H9 (cell line): ENCODE measurements around the gene PFDN5. TPM values are rescaled to one million over a fixed set of nuclear protein-coding genes. Genes with fewer than 3 reads are reported as not detected.

Experiments used
- DNase-seq: peaks from one replicate; pipeline ENCODE4 v3.0.0-alpha.2; 2017
- H2AFZ ChIP-seq: one replicate; pipeline ENCODE4 v1.6.1; 2013; ENCODE audit warnings: mild to moderate bottlenecking, low read length, control low read depth, moderate library complexity
- H2AK5ac ChIP-seq: 2 replicates; pipeline ENCODE4 v1.6.1; 2013; ENCODE audit warnings: low read length, control low read depth, mixed read lengths; ENCODE audit not compliant: insufficient read length
- H2BK120ac ChIP-seq: one replicate; pipeline ENCODE4 v1.6.1; 2013; ENCODE audit warnings: low read depth, mild to moderate bottlenecking, low read length, control low read depth, inconsistent platforms; ENCODE audit not compliant: poor library complexity, severe bottlenecking
- H2BK12ac ChIP-seq: 2 replicates; pipeline ENCODE4 v1.6.1; 2013; ENCODE audit warnings: low read length, control low read depth, mixed read lengths, low read depth; ENCODE audit not compliant: insufficient read length
- H2BK15ac ChIP-seq: 2 replicates; pipeline ENCODE4 v1.6.1; 2013; ENCODE audit warnings: low read depth, low read length, control low read depth
- H2BK20ac ChIP-seq: one replicate; pipeline ENCODE4 v1.6.1; 2013; ENCODE audit warnings: low read depth, mild to moderate bottlenecking, low read length, control low read depth, inconsistent platforms; ENCODE audit not compliant: poor library complexity, severe bottlenecking
- H2BK5ac ChIP-seq: 2 replicates; pipeline ENCODE4 v1.6.1; 2013; ENCODE audit warnings: low read length, control low read depth, mixed read lengths; ENCODE audit not compliant: insufficient read length
- H3K14ac ChIP-seq: 2 replicates; pipeline ENCODE4 v1.6.1; 2013; ENCODE audit warnings: low read length, control low read depth; ENCODE audit not compliant: insufficient read depth
- H3K18ac ChIP-seq: 2 replicates; pipeline ENCODE4 v1.6.1; 2013; ENCODE audit warnings: low read depth, mild to moderate bottlenecking, mixed read lengths, low read length, control low read depth; ENCODE audit not compliant: insufficient read length
- H3K23ac ChIP-seq: 2 replicates; pipeline ENCODE4 v1.6.1; 2013; ENCODE audit warnings: low read length, control low read depth, mixed read lengths, low read depth; ENCODE audit not compliant: insufficient read length
- H3K23me2 ChIP-seq: 2 replicates; pipeline ENCODE4 v1.6.1; 2013; ENCODE audit warnings: low read depth, mild to moderate bottlenecking, mixed read lengths, low read length, control low read depth; ENCODE audit not compliant: insufficient read length, poor library complexity, severe bottlenecking
- H3K27ac ChIP-seq: 2 replicates; pipeline ENCODE4 v1.5.1; 2013; ENCODE audit warnings: low read length, control low read depth, mixed read lengths, low read depth; ENCODE audit not compliant: insufficient read length
- H3K27me3 ChIP-seq: 2 replicates; pipeline ENCODE4 v1.6.1; 2013; ENCODE audit warnings: low read length, control low read depth, inconsistent platforms; ENCODE audit not compliant: insufficient read depth
- H3K4ac ChIP-seq: 2 replicates; pipeline ENCODE4 v1.6.1; 2013; ENCODE audit warnings: low read depth, mild to moderate bottlenecking, control low read depth, inconsistent platforms, low read length, moderate library complexity
- H3K4me1 ChIP-seq: 2 replicates; pipeline ENCODE4 v1.6.1; 2013; ENCODE audit warnings: low read length, control low read depth, inconsistent platforms; ENCODE audit not compliant: insufficient read depth
- H3K4me2 ChIP-seq: 2 replicates; pipeline ENCODE4 v1.6.1; 2013; ENCODE audit warnings: low read length, control low read depth, mixed read lengths; ENCODE audit not compliant: insufficient read length, insufficient read depth
- H3K56ac ChIP-seq: 2 replicates; pipeline ENCODE4 v1.6.1; 2013; ENCODE audit warnings: low read depth, mild to moderate bottlenecking, mixed read lengths, low read length, control low read depth; ENCODE audit not compliant: insufficient read length
- H3K79me1 ChIP-seq: 2 replicates; pipeline ENCODE4 v1.6.1; 2013; ENCODE audit warnings: low read depth, mild to moderate bottlenecking, moderate library complexity, low read length, control low read depth, inconsistent platforms; ENCODE audit not compliant: insufficient read depth, poor library complexity, severe bottlenecking
- H3K79me2 ChIP-seq: 2 replicates; pipeline ENCODE4 v1.6.1; 2013; ENCODE audit warnings: low read length, control low read depth, inconsistent platforms; ENCODE audit not compliant: insufficient read depth
- H3K9ac ChIP-seq: 2 replicates; pipeline ENCODE4 v1.6.1; 2013; ENCODE audit warnings: low read length, control low read depth, mixed read lengths; ENCODE audit not compliant: insufficient read length; ENCODE audit errors: extremely low read depth
- H3K9me3 ChIP-seq: one replicate; pipeline ENCODE4 v1.6.1; 2013; ENCODE audit warnings: low read depth, low read length, inconsistent platforms; ENCODE audit not compliant: control insufficient read depth
- H3T11ph ChIP-seq: one replicate; pipeline ENCODE4 v1.6.1; 2013; ENCODE audit warnings: mild to moderate bottlenecking, low read length, control low read depth, inconsistent platforms
- H4K20me1 ChIP-seq: one replicate; pipeline ENCODE4 v1.6.1; 2013; ENCODE audit not compliant: control insufficient read depth, insufficient read length, insufficient read depth
- H4K5ac ChIP-seq: 2 replicates; pipeline ENCODE4 v1.6.1; 2013; ENCODE audit warnings: low read depth, mild to moderate bottlenecking, mixed read lengths, low read length, control low read depth; ENCODE audit not compliant: insufficient read length
- H4K8ac ChIP-seq: replicated peaks from 2 replicates; pipeline ENCODE4 v1.6.1; 2013; ENCODE audit warnings: low read length, control low read depth, mixed read lengths, low read depth; ENCODE audit not compliant: insufficient read length
- H4K91ac ChIP-seq: 2 replicates; pipeline ENCODE4 v1.6.1; 2013; ENCODE audit warnings: low read depth, mild to moderate bottlenecking, moderate library complexity, mixed read lengths, low read length, control low read depth; ENCODE audit not compliant: insufficient read length
- H3K27ac Mint-ChIP-seq, 3 experiments: 2 replicates in 2 of 3; 3 replicates in 1 of 3; pipeline ENCODE4 v1.8.0; 2020 to 2021; ENCODE audit warnings: mixed read lengths in 3 of 3, mild to moderate bottlenecking in 1 of 3, moderate library complexity in 1 of 3
- H3K27me3 Mint-ChIP-seq: 2 replicates; pipeline ENCODE4 v1.8.0; 2021; ENCODE audit warnings: low read depth, mild to moderate bottlenecking, moderate library complexity, mixed read lengths
- H3K36me3 Mint-ChIP-seq, 3 experiments: 2 replicates in 2 of 3; 3 replicates in 1 of 3; pipeline ENCODE4 v1.8.0; 2020 to 2021; ENCODE audit warnings: low read depth in 3 of 3, mixed read lengths in 3 of 3; ENCODE audit not compliant: insufficient read depth in 1 of 3
- H3K4me1 Mint-ChIP-seq, 2 experiments: 2 replicates each; pipeline ENCODE4 v1.8.0; 2020; ENCODE audit warnings: mixed read lengths in 2 of 2
- H3K4me3 Mint-ChIP-seq, 2 experiments: 2 replicates in 1 of 2; 3 replicates in 1 of 2; pipeline ENCODE4 v1.8.0; 2020 to 2021; ENCODE audit warnings: mild to moderate bottlenecking in 2 of 2, mixed read lengths in 2 of 2, moderate library complexity in 1 of 2
- H3K9me3 Mint-ChIP-seq, 2 experiments: 2 replicates in 1 of 2; 3 replicates in 1 of 2; pipeline ENCODE4 v1.8.0; 2020; ENCODE audit warnings: mild to moderate bottlenecking in 2 of 2, mixed read lengths in 2 of 2, moderate library complexity in 1 of 2
- CTCF ChIP-seq: fragments of 200-600 bp; sonication (generic); conservative IDR thresholded peaks from 3 replicates; pipeline ENCODE4 v1.8.0; 2021; ENCODE audit warnings: antibody characterized with exemption, mild to moderate bottlenecking
- WGBS: extraction: QIAGEN DNeasy Blood & Tissue Kit; methylation state at CpG from one replicate; pipeline ENCODE4 v1.1.7; 2013; ENCODE audit warnings: missing lambda C conversion rate, low lambda C conversion rate, mixed read lengths; ENCODE audit not compliant: insufficient read length; ENCODE audit errors: extremely low coverage; 5-methylcytosine and 5-hydroxymethylcytosine counted together
- total RNA-seq: library from RNA; stranded (reverse); gene quantifications from 2 replicates; pipeline ENCODE4 v1.2.1, GENCODE V29; 2021

PFDN5 gene
- total RNA-seq, 1 experiment from 2014 or later = 285 TPM

- H3K4me1 ChIP-seq = no peaks in the 10 kb centered on the region
- no peak overlapping the region for H4K5ac ChIP-seq
- no peak overlapping the region for H2BK15ac ChIP-seq
- no peak overlapping the region for H3K4ac ChIP-seq
- no peak overlapping the region for H4K91ac ChIP-seq
- H4K8ac ChIP-seq = no peak overlapping the region
- H3K27ac ChIP-seq = no peak overlapping the region
- no peak overlapping the region for H2BK20ac ChIP-seq
- H3T11ph ChIP-seq = no peak overlapping the region
- Mint-ChIP-seq H3K4me1 (no peaks in the 10 kb centered on the region), H3K27me3 (no peaks in the 10 kb centered on the region; the same call in 1 of the 2 replicates), H3K4me3 (no peak overlapping the region), H3K36me3 (peaks cover 47 to 77% (median 73%) of the 10 kb centered on the region in 3 experiments), H3K9me3 (no peaks in the 10 kb centered on the region), H3K27ac (no peak overlapping the region)
- TF ChIP-seq CTCF = no peak
- no peak overlapping the region for H2AK5ac ChIP-seq
- H2AFZ ChIP-seq = no peak overlapping the region
- no peaks in the 10 kb centered on the region for H3K27me3 ChIP-seq
- H3K9ac ChIP-seq = no peak overlapping the region
- no peak overlapping the region for H3K14ac ChIP-seq
- H3K79me1 ChIP-seq = no peaks in the 10 kb centered on the region
- H3K18ac ChIP-seq = no peak overlapping the region
- H2BK120ac ChIP-seq = no peak overlapping the region
- H2BK5ac ChIP-seq = no peak overlapping the region
- H4K20me1 ChIP-seq = no peaks in the 10 kb centered on the region
- DNase-seq = no peak
- H3K23ac ChIP-seq = no peak overlapping the region
- H3K23me2 ChIP-seq = no peaks in the 10 kb centered on the region
- no peaks in the 10 kb centered on the region for H3K9me3 ChIP-seq
- WGBS = no CpG with 5 or more reads among the region's 6 CpGs
- H3K56ac ChIP-seq = no peak overlapping the region
- H3K79me2 ChIP-seq = no peaks in the 10 kb centered on the region
- no peak overlapping the region for H2BK12ac ChIP-seq
- no peak overlapping the region for H3K4me2 ChIP-seq
Observed at GRCh38 chr12:53288322-53288721, 7.0 kb upstream of the PFDN5 start.
